Bronchial epithelial cell (primary cell): Measurements from ENCODE around the gene RAPGEF3. TPM values are rescaled to one million over a fixed set of nuclear protein-coding genes. Genes with fewer than 3 reads are reported as not detected.
A peak's percentile ranks its signal among the peaks of the same experiment; 100 is the strongest.

Experiments
- DNase-seq: peaks from one replicate; pipeline ENCODE4 v3.0.0-alpha.2; 2010; ENCODE audit warnings: low read depth
- FAIRE-seq: peaks from 2 replicates; lab custom pipeline; 2011; peaks lifted over from hg19 to GRCh38; lab: Jason Lieb, UNC
- H3K27me3 ChIP-seq: 2 replicates; pipeline ENCODE4 v1.5.1; 2011; ENCODE audit warnings: low read length; ENCODE audit not compliant: control insufficient read depth, insufficient read depth
- H3K36me3 ChIP-seq: 2 replicates; pipeline ENCODE4 v1.5.1; 2011; ENCODE audit warnings: low read length; ENCODE audit not compliant: control insufficient read depth, insufficient read depth
- H3K4me3 ChIP-seq: 2 replicates; pipeline ENCODE4 v1.5.1; 2011; ENCODE audit warnings: mild to moderate bottlenecking, low read depth, low read length, control low read depth
- total RNA-seq: library from RNA; depleted of rRNA; stranded (reverse); fragments of >200 nt; gene quantifications from 2 replicates; pipeline ENCODE4 v1.2.1, GENCODE V29; 2014
- TF ChIP-seq, protein P1 (sequence below): IDR thresholded peaks from 2 replicates; pipeline ENCODE4 v1.5.1; 2011; ENCODE audit warnings: mild to moderate bottlenecking, moderate library complexity, low read length, control low read depth, inconsistent platforms; ENCODE audit not compliant: insufficient read depth, severe bottlenecking

RAPGEF3 gene
- total RNA-seq, 1 donor from 2014 or later = 3.9 TPM

- FAIRE-seq = no peak
These were observed 52.9 kb downstream of the RAPGEF3 start, which contains the start of gene RPAP3 for GRCh38 chr12:47705566-47706425. RPAP3 (minus strand) TSS chr12:47706030; CDS start chr12:47702840, 3,190 bp downstream.

DNA sequence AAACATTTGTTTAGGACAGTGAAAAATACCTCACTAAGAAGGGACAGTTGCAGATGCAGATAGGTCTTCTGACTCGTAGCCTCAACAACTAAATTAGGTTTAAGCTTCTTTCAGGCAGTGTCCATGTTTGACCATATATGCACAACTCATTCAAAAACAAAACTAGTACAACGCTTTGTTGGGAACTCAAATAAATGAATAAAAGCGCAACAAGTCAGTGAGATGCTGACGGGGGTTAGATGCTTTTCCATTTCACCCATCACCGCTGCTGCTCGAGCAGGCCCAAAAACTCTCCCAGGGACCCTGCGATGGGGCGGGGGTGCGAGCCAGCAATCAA, 53.5 kb downstream of the RAPGEF3 start:
- peak overlapping the region; percentile 70 for H3K4me3 ChIP-seq
- FAIRE-seq = no peak
- H3K36me3 ChIP-seq = peaks cover 2% of the 10 kb centered on the region
- TF ChIP-seq, protein P1, sequence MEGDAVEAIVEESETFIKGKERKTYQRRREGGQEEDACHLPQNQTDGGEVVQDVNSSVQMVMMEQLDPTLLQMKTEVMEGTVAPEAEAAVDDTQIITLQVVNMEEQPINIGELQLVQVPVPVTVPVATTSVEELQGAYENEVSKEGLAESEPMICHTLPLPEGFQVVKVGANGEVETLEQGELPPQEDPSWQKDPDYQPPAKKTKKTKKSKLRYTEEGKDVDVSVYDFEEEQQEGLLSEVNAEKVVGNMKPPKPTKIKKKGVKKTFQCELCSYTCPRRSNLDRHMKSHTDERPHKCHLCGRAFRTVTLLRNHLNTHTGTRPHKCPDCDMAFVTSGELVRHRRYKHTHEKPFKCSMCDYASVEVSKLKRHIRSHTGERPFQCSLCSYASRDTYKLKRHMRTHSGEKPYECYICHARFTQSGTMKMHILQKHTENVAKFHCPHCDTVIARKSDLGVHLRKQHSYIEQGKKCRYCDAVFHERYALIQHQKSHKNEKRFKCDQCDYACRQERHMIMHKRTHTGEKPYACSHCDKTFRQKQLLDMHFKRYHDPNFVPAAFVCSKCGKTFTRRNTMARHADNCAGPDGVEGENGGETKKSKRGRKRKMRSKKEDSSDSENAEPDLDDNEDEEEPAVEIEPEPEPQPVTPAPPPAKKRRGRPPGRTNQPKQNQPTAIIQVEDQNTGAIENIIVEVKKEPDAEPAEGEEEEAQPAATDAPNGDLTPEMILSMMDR = no peak
- no peak for DNase-seq
- H3K27me3 ChIP-seq = no peaks in the 10 kb centered on the region

More at GRCh38 chr12:47705566-47706425, 52.9 kb downstream of the RAPGEF3 start, which contains the start of gene RPAP3:
- TF ChIP-seq, protein P1 = peak; percentile 77
- DNase-seq = peak; percentile 85
- H3K36me3 ChIP-seq = no peaks in the 10 kb centered on the region
- H3K4me3 ChIP-seq = peak within 1 kb of the TSS; percentile 70
- H3K27me3 ChIP-seq = no peaks in the 10 kb centered on the region

- no peak for DNase-seq
- FAIRE-seq = no peak
- Histone ChIP-seq H3K4me3 (no peak overlapping the region), H3K27me3 (no peaks in the 10 kb centered on the region), H3K36me3 (peaks cover 2% of the 10 kb centered on the region)
- TF ChIP-seq, protein P1 = no peak
These were observed 54.0 kb downstream of the RAPGEF3 start for GRCh38 chr12:47704719-47705118.

DNA sequence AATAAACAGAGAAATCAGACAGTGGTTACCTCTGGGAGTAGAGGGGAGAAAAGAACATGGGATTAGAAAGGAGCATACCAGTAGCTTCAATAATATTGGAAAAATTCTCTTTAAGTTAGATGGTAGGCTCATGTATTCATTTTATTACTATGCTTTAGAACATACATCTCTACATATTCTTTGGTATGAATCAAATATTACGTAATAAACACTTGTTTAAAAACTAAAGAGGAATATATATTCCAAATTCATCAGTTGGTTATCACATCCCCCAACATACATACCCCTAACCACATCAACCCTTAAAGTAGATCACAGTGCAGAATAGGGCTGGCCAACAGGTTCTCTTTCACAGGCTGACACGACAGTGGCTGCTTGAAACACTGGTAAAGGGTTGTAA, 58.4 kb downstream of the RAPGEF3 start:
- no peak for DNase-seq
- H3K4me3 ChIP-seq = no peak overlapping the region
- H3K27me3 ChIP-seq = no peaks in the 10 kb centered on the region
- H3K36me3 ChIP-seq = peaks cover 2% of the 10 kb centered on the region
- FAIRE-seq = no peak
- TF ChIP-seq, protein P1 = no peak

GRCh38 chr12:47698631-47699030, 60.0 kb downstream of the RAPGEF3 start:
- Histone ChIP-seq H3K4me3 (no peak overlapping the region), H3K27me3 (no peaks in the 10 kb centered on the region), H3K36me3 (peaks cover 2% of the 10 kb centered on the region)
- FAIRE-seq = no peak
- TF ChIP-seq, protein P1 = no peak
- DNase-seq = no peak

DNA sequence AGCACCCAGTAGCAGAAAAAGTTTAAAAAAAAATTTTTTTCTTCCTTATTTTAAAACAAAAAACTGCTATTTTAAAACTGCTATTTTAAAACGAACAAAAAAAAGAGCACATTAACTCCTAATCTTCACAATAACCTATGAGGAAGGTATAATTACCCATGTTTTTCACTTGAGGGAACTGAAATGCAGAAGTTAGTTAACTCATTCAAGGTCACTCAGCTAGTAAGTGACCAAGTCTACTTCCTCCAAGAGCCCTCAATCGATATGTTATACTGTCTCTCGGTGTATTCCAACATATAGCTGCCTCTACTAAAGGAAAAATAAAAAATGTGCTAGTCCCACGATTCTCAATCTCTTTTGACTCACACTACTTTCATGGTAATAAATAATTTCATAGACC, 60.6 kb downstream of the RAPGEF3 start:
- TF ChIP-seq, protein P1 = no peak
- FAIRE-seq = no peak
- no peaks in the 10 kb centered on the region for H3K27me3 ChIP-seq
- no peak overlapping the region for H3K4me3 ChIP-seq
- peaks cover 2% of the 10 kb centered on the region for H3K36me3 ChIP-seq
- DNase-seq = no peak
